ENCODE data around the gene RPE65. TPM values are rescaled to one million over a fixed set of nuclear protein-coding genes. Genes with fewer than 3 reads are reported as not detected.

Gene RPE65
- total and polyA plus RNA-seq, 2 of the 8 experiments (the other 6 are each of a cell fraction or from before 2014, with no cell fraction given): not detected

DNA sequence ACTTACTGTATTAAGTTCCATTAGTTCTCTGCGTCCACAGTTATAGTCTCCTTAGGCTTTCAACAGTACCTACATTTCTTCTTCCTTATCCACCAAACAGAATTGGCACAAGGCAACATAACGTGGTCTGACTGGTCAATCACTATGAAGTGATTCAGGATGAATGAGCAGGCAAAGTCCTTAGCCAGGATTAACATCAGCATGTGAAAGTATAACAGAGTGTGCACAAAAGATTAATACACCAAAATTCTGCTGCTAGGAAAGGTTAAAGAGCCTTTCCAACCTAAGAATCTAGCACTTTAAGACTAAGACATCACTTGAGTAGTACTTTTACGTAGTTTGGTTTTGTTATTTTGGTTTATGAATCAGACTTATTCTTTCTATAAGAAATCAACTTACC is 31.3 kb upstream of the RPE65 start:
- no peak overlapping the region for H2BK5ac ChIP-seq (ENCODE audit: low read depth, low read length)
- FAIRE-seq (no peak), DNase-seq (ENCODE audit: low read depth in 1 of 2, low spot score in 2 of 2) (no peak)
- H4K20me1 ChIP-seq (replicated peaks in 1 of 2; ENCODE audit: control insufficient read depth in 1 of 2, insufficient read depth in 2 of 2, low read length in 2 of 2): no peaks in the 10 kb centered on the region
- H2BK120ac ChIP-seq (replicated peaks; ENCODE audit: low read depth, low read length): no peak overlapping the region
- no peaks in the 10 kb centered on the region for H3K9me3 ChIP-seq (ENCODE audit: insufficient read depth in 2 of 2, low read depth in 1 of 2, low read length in 1 of 2)
- H2BK20ac ChIP-seq (ENCODE audit: low read length): no peak overlapping the region
- 86% methylated on average over 3 of the region's 3 CpGs; no CpG with 5 or more reads in 1 of the 2 experiments for WGBS, 2 experiments (ENCODE audit: extremely low coverage in 1 of 2, insufficient coverage in 1 of 2, insufficient read length in 1 of 2, insufficient replicate concordance in 2 of 2, low coverage in 1 of 2, low lambda C conversion rate in 2 of 2, missing lambda C conversion rate in 1 of 2)
- POLR2A ChIA-PET (ENCODE audit: partially characterized antibody): no interaction called here
- no peak overlapping the region for H4K91ac ChIP-seq (replicated peaks; ENCODE audit: insufficient read length, low read length)
- H2BK12ac ChIP-seq (ENCODE audit: low read depth, low read length): no peak overlapping the region
- H4K5ac ChIP-seq (ENCODE audit: insufficient read length, low read depth, low read length): no peak overlapping the region
- no peak overlapping the region for H3K9ac ChIP-seq (replicated peaks in 1 of 4; ENCODE audit: extremely low read depth in 1 of 4, low read depth in 3 of 4, low read length in 3 of 4)
- H3K23ac ChIP-seq (ENCODE audit: insufficient read length): no peak overlapping the region
- CTCF ChIA-PET (ENCODE audit: partially characterized antibody): interaction anchor here (0.6 to 2.6 kb wide), 2 partner anchors 11 to 28 kb away, joined by 3 to 16 read pairs; no protein-coding TSS in a partner anchor
- no peak overlapping the region for H3K18ac ChIP-seq (ENCODE audit: extremely low read depth, low read length)
- no peak overlapping the region for H3K27ac ChIP-seq (ENCODE audit: low read depth, low read length)
- H3K56ac ChIP-seq (replicated peaks; ENCODE audit: insufficient read length, low read depth, low read length): no peak overlapping the region
- no peaks in the 10 kb centered on the region for H3K79me1 ChIP-seq (ENCODE audit: low read depth, low read length)
- H3K79me2 ChIP-seq (ENCODE audit: control insufficient read depth in 1 of 2, insufficient read depth in 2 of 2, low read length in 2 of 2): no peaks in the 10 kb centered on the region
- H2AFZ ChIP-seq (ENCODE audit: low read length): no peak overlapping the region
- no peak overlapping the region for H2BK15ac ChIP-seq (ENCODE audit: low read length)
- H3K36me3 ChIP-seq (ENCODE audit: control insufficient read depth in 2 of 4, insufficient read depth in 4 of 4, low read length in 3 of 4): peaks cover 13 to 86% (median 34%) of the 10 kb centered on the region in 4 experiments
- no peak overlapping the region for H3K4ac ChIP-seq (replicated peaks; ENCODE audit: insufficient read length, low read depth, low read length)
- no peaks in the 10 kb centered on the region for H3K4me1 ChIP-seq (replicated peaks in 1 of 4; ENCODE audit: control insufficient read depth in 3 of 4, insufficient read depth in 4 of 4, low read length in 3 of 4)
- no peaks in the 10 kb centered on the region for H3K23me2 ChIP-seq (ENCODE audit: low read depth, low read length)
- no peak overlapping the region for H4K8ac ChIP-seq (ENCODE audit: extremely low read depth, insufficient read depth, low read length)
- no peak overlapping the region for H3K14ac ChIP-seq (ENCODE audit: insufficient read length)
- H3K4me2 ChIP-seq (ENCODE audit: insufficient read depth in 1 of 2, low read depth in 2 of 2, low read length in 2 of 2): no peak overlapping the region
- H3K4me3 ChIP-seq (ENCODE audit: extremely low read depth in 1 of 4, insufficient read depth in 2 of 4, low read depth in 3 of 4, low read length in 4 of 4): no peak overlapping the region
- H2AK5ac ChIP-seq (ENCODE audit: low read depth, low read length): no peak overlapping the region
- no peaks in the 10 kb centered on the region for H3K27me3 ChIP-seq (replicated peaks in 1 of 4; ENCODE audit: control insufficient read depth in 3 of 4, extremely low read depth in 1 of 4, insufficient read depth in 3 of 4, low read length in 3 of 4)
- TF ChIP-seq SUZ12 (IDR thresholded peaks at IDR 0.05; ENCODE audit: low read length): no peak
- no peak for TF ChIP-seq TAF1 (IDR thresholded peaks at IDR 0.05; ENCODE audit: low read depth, low read length)
- no peak for TF ChIP-seq EZH2 (IDR thresholded peaks at IDR 0.05; ENCODE audit: low read depth, low read length, severe bottlenecking)
- TF ChIP-seq SRF (IDR thresholded peaks at IDR 0.05; ENCODE audit: low read depth, low read length): no peak
- TF ChIP-seq, protein P1, sequence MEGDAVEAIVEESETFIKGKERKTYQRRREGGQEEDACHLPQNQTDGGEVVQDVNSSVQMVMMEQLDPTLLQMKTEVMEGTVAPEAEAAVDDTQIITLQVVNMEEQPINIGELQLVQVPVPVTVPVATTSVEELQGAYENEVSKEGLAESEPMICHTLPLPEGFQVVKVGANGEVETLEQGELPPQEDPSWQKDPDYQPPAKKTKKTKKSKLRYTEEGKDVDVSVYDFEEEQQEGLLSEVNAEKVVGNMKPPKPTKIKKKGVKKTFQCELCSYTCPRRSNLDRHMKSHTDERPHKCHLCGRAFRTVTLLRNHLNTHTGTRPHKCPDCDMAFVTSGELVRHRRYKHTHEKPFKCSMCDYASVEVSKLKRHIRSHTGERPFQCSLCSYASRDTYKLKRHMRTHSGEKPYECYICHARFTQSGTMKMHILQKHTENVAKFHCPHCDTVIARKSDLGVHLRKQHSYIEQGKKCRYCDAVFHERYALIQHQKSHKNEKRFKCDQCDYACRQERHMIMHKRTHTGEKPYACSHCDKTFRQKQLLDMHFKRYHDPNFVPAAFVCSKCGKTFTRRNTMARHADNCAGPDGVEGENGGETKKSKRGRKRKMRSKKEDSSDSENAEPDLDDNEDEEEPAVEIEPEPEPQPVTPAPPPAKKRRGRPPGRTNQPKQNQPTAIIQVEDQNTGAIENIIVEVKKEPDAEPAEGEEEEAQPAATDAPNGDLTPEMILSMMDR (IDR thresholded peaks at IDR 0.05; ENCODE audit: control extremely low read depth in 1 of 3, insufficient read depth in 1 of 3, low read depth in 1 of 3, low read length in 3 of 3): no peak
- no peak for TF ChIP-seq TAF7 (optimal IDR thresholded peaks at IDR 0.05; ENCODE audit: borderline replicate concordance, low read depth, low read length)
- no peak for TF ChIP-seq RXRA (IDR thresholded peaks at IDR 0.05; ENCODE audit: insufficient read depth, low read depth, low read length)
- no peak for TF ChIP-seq GTF2F1 (IDR thresholded peaks at IDR 0.05; ENCODE audit: borderline replicate concordance, low read depth, low read length)
- no peak for TF ChIP-seq SIRT6 (IDR thresholded peaks at IDR 0.05; ENCODE audit: low read length)
- no peak for TF ChIP-seq SP2 (IDR thresholded peaks at IDR 0.05; ENCODE audit: low read length)
- no peak for TF ChIP-seq KDM1A (IDR thresholded peaks at IDR 0.05; ENCODE audit: borderline replicate concordance, low read length)
- no peak for TF ChIP-seq NRF1 (IDR thresholded peaks at IDR 0.05; ENCODE audit: low read depth, low read length)

Measured in H1 (cell line).